Middle frontal gyrus (tissue), 1 donor: Measurements from ENCODE around the gene KCTD2.
"Not testable (repeated sequence)": the region's sequence is repeated elsewhere in the genome, so short reads cannot be mapped to it uniquely, and the experiment has no call there.

ENCODE experiments used
- DNase-seq: peaks from one replicate; pipeline ENCODE4 v3.0.0-alpha.2; 2015; ENCODE audit warnings: low spot score; ENCODE audit errors: extremely low spot score

KCTD2 gene

GRCh38 chr17:75020331-75021110 lies 26.5 kb upstream of the KCTD2 start:
- no peak for DNase-seq

GRCh38 chr17:75024686-75025397 lies 22.2 kb upstream of the KCTD2 start:
- no peak for DNase-seq

GRCh38 chr17:75025398-75025734 lies 21.7 kb upstream of the KCTD2 start:
- not testable (repeated sequence) for DNase-seq

GRCh38 chr17:75026650-75027049 lies 20.4 kb upstream of the KCTD2 start:
- not testable (repeated sequence) for DNase-seq

GRCh38 chr17:75030161-75030560 lies 16.9 kb upstream of the KCTD2 start:
- DNase-seq: no peak

- peak; percentile 83 for DNase-seq
These were observed 14.9 kb upstream of the KCTD2 start for GRCh38 chr17:75031972-75032719.

- DNase-seq: no peak
These were observed 14.2 kb upstream of the KCTD2 start for GRCh38 chr17:75032720-75033280.

- peak; percentile 86 for DNase-seq
These were observed 13.4 kb upstream of the KCTD2 start for GRCh38 chr17:75033346-75034235.

- peak; percentile 21 for DNase-seq
These were observed 12.7 kb upstream of the KCTD2 start for GRCh38 chr17:75034236-75034908.

- peak; percentile 30 for DNase-seq
These were observed 10.3 kb upstream of the KCTD2 start for GRCh38 chr17:75036643-75037268.

- DNase-seq: no peak
These were observed 7.8 kb upstream of the KCTD2 start for GRCh38 chr17:75039238-75039637.

GRCh38 chr17:75041656-75042280 lies 5.3 kb upstream of the KCTD2 start:
- no peak for DNase-seq

- not testable (repeated sequence) for DNase-seq
These were observed 3.2 kb upstream of the KCTD2 start for GRCh38 chr17:75043789-75044188.

- no peak for DNase-seq
These were observed 2.3 kb upstream of the KCTD2 start for GRCh38 chr17:75044716-75045115.

GRCh38 chr17:75045946-75046406 lies 1.0 kb upstream of the KCTD2 start:
- DNase-seq: not testable (repeated sequence)

- no peak for DNase-seq
These were observed 523 bp downstream of the KCTD2 start for GRCh38 chr17:75047398-75048098.

- peak; percentile 29 for DNase-seq
These were observed 1.3 kb downstream of the KCTD2 start for GRCh38 chr17:75048249-75048878.

GRCh38 chr17:75049057-75049456 lies 2.0 kb downstream of the KCTD2 start:
- no peak for DNase-seq
